ENCODE measurements around the gene SRBD1. TPM values are rescaled to one million over a fixed set of nuclear protein-coding genes. Genes with fewer than 3 reads are reported as not detected.

Gene SRBD1
- total RNA-seq, 1 donor: 22.1 TPM

DNA sequence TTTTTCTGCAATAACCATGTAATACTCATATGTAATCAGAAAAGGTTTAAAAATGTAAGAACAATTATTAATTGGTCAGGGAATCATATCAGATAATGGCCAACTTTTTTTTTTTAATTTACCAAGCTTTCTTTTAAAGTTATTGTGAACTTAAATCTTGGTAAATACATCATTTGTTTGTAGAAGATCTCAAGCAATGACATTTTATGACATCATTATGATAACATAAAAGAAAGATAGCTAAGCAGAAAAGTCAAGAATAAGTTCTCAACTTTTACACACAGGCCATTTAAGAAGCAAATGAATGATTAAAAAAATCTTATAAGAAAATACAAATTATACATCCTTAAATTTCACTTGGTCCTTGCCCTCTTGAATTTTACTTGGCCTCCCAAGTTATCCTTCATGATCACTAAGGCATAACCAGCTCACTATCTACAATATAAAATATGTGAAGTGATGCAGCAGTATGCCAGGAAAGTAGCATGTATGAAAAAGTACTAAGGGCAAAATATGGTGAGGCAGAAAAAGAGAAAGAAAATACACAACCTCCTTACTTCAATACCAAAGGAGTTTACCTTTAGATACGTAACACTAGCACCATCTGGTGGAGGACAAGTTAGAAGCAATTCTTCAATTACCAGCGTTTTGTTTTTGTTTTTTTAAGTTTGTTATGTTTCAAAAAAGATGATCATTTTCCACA, 116.6 kb downstream of the SRBD1 start:
- peak; percentile 5 to 83 (median 62) for DNase-seq (ENCODE audit: low read depth in 2 of 3, low spot score in 2 of 3)

DNA sequence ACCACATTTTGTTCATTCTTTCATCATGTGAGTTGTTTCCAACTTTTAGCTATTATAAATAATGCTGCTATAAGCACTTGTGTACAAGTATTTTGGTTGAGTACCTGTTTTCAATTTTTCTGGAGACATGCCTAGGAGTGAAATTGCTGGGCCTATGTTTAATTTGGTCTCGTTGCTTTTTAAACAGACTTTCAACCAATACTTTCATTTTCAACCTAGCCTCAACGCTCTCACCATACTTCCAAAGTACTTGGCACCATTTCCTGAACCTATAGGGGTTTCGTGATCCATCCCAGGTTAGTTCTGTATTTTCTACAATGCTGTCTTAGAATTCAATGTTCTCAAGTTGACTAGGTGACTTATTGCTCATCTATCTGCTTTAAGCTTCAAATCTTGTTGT, 126.1 kb downstream of the SRBD1 start:
- DNase-seq (ENCODE audit: low read depth in 2 of 3, low spot score in 2 of 3): no peak

DNA sequence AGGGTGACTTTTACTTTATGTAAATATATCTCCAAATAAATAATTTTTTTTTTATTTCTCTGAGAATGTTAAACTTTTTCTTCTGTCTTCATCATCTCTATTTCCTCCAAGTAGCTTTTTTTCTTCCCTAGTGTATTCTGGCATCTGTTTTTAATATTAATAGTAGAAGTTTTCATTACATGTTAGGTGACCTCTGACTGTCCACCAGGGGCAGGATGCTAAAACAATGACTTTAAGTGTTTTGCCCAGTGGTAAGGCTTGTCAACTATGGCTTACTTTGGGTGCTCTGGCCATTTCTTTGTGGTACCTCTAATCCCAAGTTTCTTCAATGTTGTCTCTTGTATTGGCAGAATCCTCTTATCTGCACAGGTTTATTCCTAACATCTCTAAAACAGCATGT, 127.1 kb downstream of the SRBD1 start:
- no peak for DNase-seq (ENCODE audit: low read depth in 2 of 3, low spot score in 2 of 3)

DNA sequence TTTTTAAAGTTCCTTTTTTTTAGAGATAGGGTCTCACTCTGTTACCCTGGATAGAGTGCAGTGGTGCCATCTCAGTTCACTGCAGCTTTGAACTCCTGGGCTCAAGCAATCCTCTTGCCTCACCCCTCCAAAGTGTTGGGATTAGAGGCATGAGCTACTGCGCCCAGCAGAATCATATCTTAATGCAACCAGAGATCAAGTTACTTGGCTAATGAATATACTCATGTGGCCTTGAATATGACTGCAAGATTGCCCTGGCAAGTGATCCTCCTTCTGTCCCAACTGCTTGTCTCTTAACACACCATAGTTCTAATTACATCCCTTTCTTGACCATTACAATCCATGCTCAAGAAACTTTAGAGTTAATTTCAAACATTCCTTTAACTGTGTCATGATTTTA, 133.5 kb downstream of the SRBD1 start:
- no peak for DNase-seq (ENCODE audit: low read depth in 2 of 3, low spot score in 2 of 3)

DNA sequence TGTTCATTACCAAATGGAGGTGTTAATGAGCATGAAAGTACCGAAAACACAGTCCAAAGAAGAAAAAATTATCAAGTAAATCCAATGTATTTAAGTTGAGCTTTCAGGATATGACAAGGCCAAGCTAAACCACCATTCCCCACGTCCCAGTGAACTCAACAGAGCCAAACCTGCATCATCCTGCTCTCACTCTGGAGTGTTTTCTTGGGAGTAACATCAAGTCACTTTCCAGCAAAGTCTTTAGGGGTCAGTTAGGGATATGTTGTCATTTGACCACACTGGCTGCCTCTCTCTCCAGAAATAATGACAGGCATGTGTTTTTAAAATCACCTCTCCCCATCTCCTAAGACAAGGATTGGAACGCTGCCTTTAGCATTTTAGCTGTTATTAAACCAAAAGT, 140.5 kb downstream of the SRBD1 start:
- DNase-seq (ENCODE audit: low read depth in 2 of 3, low spot score in 2 of 3): no peak

DNA sequence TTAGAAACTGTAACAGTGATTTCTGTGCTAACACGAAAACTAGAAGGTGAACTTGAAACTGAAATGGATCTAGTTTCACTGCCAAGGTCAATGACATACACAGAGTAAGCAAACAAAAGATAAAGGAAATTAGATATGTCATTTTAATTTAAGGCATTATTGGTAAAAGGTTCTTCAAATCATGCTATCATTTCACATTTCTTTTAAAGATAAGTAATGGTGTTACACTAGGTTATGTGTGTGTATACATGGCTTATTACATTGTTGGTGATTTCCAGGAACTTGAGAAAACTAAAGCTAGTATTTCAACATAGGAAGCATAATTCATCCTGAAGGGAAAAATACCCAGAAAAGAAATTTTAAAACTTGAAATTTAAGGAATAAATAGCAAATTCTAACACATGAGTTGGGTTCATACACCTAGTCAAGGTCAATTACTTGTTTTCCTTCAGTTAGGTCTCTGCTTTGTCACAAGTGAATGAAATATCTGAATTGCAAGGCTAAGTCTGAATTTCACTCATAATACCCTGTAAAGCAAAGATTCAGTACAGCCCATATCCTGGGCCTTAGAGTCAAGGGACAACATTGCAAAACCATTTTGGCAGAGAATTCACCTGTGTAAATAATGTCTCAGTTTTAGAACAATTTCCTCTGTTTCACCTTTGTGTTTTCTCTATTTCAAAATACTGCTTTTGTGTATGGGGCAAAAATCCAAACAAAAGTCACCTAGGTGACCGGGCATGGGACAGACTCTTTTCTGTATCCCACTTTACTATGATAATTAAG, 141.6 kb downstream of the SRBD1 start:
- DNase-seq (ENCODE audit: low read depth in 2 of 3, low spot score in 2 of 3): no peak

DNA sequence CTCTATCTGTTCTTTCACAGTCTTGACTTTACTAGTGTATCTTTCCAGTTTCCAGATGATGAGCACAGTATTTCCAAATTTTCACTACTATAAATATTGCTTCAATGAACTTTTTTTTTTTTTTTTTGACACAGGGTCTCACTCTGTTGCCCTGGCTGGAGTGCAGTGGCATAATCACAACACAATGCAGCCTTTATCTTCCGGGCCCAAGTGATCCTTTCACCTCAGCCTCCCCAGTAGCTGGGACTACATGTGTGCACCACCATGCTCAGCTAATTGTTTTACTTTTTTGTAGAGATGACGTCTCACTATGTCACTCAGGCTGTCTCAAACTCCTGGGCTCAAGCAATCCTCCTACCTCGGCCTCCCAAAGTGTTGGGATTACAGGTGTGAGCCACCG, 142.8 kb downstream of the SRBD1 start:
- DNase-seq (ENCODE audit: low read depth in 2 of 3, low spot score in 2 of 3): no peak

DNA sequence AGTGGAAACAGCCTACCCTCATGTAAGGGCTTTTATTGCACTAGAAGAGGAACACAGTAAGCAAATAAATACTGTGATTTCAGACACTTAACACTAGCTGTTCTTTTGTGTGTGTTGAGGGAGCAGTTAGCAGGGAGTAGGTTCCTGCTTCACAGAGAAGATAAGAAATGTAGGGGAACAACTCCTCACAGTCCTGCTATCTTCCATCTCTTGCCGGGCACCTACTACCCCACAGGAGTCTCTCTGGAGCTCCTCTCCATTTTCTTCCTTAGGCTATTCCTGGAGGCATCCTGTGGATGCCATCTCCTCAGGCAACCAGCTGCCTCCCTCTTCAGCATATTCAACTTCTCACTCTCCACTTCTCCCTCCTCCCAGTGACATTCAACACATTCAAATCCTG, 145.0 kb downstream of the SRBD1 start:
- DNase-seq (ENCODE audit: low read depth in 2 of 3, low spot score in 2 of 3): no peak

DNA sequence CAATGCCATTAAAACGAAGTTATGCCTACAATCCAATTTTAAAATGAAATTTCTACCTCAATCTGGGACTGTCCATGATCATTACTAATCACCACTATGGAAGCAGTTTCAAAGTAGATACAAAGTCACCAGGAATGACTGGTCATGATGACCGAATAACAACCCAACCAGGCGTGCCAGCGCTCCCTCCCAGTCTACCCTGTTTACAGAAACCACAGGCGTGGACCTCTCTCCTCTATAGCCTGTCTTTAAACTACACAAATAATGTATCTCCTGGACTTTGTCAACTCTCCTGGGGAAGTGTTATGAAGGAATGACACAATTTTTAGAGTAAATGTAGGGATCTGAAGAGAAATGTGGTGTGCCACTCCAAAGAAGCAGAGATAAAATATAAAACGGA, 150.2 kb downstream of the SRBD1 start:
- DNase-seq (ENCODE audit: low read depth in 2 of 3, low spot score in 2 of 3): no peak

DNA sequence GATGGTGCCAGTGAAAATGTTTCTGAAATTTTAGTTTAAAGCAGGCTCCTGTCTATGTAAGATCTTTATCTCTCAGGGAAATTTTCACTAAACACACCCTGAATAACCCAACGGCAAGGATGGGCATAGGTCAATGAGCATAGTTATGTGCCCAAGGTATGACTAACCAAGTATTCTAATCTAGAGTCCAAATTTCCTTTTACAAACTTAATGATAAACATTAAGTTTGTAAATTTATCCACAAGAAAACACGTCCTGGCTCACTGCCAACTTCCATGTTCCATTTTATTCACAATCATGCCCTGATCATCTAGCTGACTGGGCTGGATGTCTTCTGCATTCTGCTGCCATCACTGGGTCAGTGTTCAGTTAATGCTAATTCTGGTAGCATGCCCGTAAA, 151.2 kb downstream of the SRBD1 start:
- no peak for DNase-seq (ENCODE audit: low read depth in 2 of 3, low spot score in 2 of 3)

DNA sequence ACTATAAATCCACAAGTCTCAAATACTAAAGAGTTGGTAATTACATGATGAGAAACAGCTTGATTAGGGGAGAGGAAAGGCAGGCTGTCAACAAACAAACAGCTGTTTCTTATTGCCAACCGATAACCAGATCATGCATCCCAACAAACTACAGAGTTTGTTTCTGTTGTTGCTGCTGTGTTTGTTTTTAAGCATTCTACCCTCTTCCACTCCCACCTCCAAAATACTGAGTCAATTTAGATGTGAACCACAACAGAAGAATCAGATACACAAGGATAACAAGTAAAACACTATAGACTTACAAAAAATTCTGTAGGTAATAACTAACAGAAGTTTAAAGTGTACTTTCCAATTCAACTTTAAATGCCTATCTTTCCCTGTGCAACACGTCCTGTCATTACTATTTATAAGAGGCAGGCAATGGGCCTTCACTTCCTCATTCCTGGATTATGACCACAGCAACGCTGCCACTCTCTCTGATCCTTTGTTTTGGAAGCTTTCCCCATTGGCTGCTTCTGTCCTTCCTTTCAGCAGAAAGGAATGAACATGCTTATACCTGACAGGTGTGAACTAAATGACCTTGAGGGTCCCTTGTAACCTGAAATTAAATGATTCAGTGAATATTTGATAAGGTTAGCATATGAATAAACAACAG, 152.0 kb downstream of the SRBD1 start:
- peak in 2 of 3 donors; percentile 5 to 18 for DNase-seq (ENCODE audit: low read depth in 2 of 3, low spot score in 2 of 3)

DNA sequence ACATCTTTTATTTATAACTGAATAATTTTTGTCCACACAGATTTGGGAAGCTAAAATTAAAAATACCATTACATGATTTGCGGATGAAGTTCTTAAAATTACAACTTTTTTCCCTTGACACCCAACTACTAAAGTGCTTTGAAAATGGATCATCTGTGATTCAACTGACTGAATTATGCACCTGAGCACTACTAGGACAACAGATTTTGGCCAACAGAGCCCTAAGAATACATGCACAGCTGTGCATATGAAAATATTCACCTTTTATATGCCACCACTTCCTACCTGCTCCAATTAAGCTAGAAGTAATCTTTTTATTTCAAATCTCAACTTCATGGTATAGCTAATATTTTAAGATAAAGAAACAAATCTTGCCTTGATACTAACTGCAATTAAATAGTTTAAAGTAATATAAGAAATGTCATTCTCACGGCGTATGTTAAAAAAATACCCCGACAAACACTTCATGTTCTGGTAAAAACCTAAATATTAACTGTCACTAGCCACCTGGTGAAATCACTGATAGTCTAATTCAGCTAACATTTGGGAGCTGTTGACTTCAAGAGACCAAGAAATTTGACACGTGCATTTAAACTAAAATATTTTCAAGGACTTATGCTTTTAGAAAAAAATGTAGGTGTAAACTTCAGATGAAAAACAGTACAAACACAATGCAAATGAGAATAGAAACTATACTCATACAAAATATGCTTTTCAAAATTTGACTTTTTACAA, 153.7 kb downstream of the SRBD1 start:
- DNase-seq (ENCODE audit: low read depth in 2 of 3, low spot score in 2 of 3): no peak

DNA sequence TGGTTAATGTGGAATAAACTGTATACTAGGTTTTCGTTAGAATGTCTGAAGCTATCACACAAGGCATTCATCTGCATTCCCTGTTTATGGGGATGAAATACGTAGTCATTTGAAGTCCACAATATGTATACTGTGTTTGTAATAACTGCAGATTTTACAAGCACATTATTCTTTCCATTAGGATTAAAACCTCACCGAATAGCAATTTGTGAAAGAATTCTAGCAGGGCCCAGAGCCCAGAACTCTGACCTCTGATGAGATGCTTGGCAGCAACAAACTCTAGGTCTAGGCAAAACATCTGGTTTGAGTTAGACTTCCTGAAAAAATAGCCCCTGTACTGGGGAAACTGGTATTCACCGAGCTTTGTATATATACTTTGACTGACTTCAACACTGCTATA, 158.2 kb downstream of the SRBD1 start:
- DNase-seq (ENCODE audit: low read depth in 2 of 3, low spot score in 2 of 3): no peak

DNA sequence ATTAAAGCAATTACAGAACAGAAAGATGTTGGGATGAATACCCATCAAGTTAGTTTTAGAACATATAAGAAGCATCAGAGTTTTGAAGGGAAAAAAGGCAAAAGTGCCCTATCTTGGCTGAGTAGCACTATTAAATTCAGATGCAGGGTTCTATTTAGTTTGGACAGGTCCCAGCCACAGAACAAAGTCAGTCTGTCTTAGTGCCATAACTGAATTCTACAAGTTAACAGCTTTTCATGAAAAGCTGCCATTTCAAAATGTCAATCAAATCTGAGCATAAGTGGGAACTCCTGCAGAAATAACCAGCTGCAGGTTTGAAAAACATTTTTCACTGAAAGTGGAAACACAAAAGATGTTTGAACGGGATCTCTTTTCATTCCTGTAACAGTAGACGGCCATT, 160.4 kb downstream of the SRBD1 start:
- DNase-seq (ENCODE audit: low read depth in 2 of 3, low spot score in 2 of 3): no peak

DNA sequence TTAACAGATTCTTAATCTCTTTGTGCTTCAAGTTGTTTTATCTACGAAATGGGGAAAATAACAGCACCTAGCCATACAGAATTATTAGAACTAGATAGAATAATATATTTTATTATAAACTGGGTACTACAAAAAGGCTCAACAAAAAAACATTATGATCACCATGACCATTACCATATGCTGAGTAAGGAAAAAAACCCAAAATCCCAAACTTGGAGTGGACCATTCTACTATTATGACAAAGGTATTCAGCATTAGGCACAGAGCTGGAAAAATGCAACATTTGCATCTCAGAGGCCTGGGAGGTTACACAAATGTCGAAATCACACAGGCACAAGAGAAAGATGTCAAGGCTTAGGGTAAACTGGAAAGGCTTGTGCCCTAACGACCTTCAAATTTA, 162.8 kb downstream of the SRBD1 start:
- DNase-seq (ENCODE audit: low read depth in 2 of 3, low spot score in 2 of 3): no peak

DNA sequence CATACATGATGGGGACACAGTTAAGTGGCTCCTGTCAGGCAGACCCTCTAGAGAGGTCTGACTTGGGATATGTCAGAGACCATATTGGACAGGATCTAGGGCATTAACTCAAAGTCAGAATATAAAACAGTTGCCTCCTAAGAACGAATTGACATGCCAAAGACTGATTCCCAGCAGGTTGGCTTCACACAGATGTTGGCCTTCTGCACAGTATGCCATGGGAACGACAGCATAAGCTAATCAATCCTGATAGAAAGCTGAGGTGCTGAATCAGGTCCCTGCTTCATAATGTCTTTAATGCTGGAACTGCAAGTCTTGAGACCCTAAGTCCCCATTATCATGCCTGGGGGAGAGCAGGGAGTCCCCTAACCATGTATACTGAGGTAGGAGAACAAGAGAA, 165.1 kb downstream of the SRBD1 start:
- DNase-seq (ENCODE audit: low read depth in 2 of 3, low spot score in 2 of 3): no peak

DNA sequence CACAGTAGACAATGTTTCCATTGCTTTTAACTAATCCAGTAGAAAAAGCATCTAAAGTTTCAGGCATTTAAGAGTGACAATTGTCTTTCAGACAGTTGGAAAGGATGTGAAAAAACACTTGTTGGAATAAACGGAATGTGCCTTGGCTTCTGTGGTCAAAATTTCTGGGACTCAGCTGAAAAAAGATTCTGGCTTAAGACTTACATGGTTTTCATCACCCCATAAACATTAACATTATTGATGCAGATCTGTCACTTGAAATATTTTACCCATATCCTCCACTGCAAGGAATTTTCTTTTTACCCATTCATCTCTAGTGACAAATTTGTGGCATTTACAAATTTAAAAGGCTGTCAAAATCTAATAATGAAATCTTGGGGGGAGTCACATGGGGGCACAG, 166.0 kb downstream of the SRBD1 start:
- DNase-seq (ENCODE audit: low read depth in 2 of 3, low spot score in 2 of 3): no peak

DNA sequence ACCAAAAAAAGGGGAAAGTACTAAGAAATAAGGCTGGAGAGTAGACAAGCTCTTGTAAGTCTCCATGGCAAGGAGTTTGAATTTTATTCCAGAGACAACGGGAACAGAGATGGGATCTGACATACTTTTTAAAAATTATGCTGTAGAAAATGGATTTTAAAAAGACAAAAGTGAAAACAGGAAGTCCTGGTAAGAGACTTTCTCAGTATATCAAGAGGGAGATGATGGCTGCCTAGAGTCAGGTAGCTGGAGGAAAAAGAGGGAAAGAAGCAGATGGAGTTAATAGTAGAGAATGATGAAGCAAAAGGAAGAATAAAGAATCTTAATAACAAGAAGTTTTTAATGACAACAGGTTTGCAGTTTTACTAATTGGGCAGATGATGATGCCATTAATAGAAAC, 168.1 kb downstream of the SRBD1 start:
- DNase-seq (ENCODE audit: low read depth in 2 of 3, low spot score in 2 of 3): no peak

DNA sequence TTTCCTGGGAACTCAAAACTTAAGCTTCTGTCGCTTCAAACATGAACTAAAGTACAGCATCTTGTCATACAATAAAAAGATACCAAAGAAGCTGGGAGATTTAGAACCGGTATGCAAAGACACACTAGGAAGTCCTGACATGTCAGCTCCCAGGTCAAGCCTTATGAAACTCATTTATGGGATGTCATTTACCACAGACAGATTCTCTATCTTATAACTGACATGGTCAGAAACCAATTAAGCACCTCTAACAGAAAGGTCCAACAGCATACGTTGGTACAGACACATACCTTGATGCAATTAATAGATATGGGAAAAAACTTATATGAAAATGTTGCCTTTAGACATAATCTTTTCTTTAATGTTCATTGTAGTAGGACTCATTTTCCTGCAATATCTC, 169.0 kb downstream of the SRBD1 start:
- no peak for DNase-seq (ENCODE audit: low read depth in 2 of 3, low spot score in 2 of 3)

DNA sequence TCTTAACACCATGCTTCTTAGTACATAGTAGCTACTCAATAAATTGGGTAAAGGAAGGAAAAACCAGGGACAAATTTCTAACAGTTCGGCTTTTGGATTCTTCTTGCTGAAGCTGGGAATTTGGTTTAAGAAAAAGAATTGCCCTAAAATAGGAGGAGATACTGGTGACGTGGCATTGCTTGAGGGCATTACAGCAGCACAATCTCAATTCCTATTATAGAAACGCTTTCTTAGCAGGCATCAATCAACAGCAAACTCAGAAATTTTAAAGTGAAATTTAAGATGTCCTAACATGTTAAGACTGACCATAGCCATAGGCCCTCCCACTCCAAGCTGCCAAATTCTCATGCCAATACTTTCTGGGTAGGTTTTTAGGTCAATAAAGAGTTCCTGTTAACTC, 169.5 kb downstream of the SRBD1 start:
- DNase-seq (ENCODE audit: low read depth in 2 of 3, low spot score in 2 of 3): no peak

Measured in hematopoietic multipotent progenitor cell (in vitro differentiated cells).